ENCODE data around the gene DOCK4. TPM values are rescaled to one million over a fixed set of nuclear protein-coding genes. Genes with fewer than 3 reads are reported as not detected.
"Not testable (repeated sequence)": the region's sequence is repeated elsewhere in the genome, so short reads cannot be mapped to it uniquely, and the experiment has no call there.

The DOCK4 gene
- 0.09 and 0.23 TPM in 2 replicates for total RNA-seq

- intact Hi-C loops (cut with micrococcal nuclease), result loop anchor here (1.0 to 5.0 kb wide), 6 partner anchors 186 to 912 kb away; partner anchors contain the start of genes IFRD1, IMMP2L, SMIM30 and TMEM168
Observed at GRCh38 chr7:112206238-112206990, at the start of gene DOCK4, which contains the start of gene ZNF277. Gene DOCK4, minus strand, starts transcription at chr7:112206399. Its CDS starts 261 bp downstream, at chr7:112206138. Gene ZNF277, plus strand, starts transcription at chr7:112206695. Its CDS starts 22 bp downstream, at chr7:112206717.

GRCh38 chr7:112255388-112255720 is 49.2 kb upstream of the DOCK4 start:
- intact Hi-C loops (cut with micrococcal nuclease), result no loop called here

GRCh38 chr7:112254709-112255387 is 48.6 kb upstream of the DOCK4 start:
- intact Hi-C loops (cut with micrococcal nuclease), result no loop called here

GRCh38 chr7:112254156-112254555 is 48.0 kb upstream of the DOCK4 start:
- intact Hi-C loops (cut with micrococcal nuclease), result no loop called here

GRCh38 chr7:112252691-112253090 is 46.5 kb upstream of the DOCK4 start:
- intact Hi-C loops (cut with micrococcal nuclease), result no loop called here

- intact Hi-C loops (cut with micrococcal nuclease), result no loop called here
Observed at GRCh38 chr7:112252141-112252540, 45.9 kb upstream of the DOCK4 start.

GRCh38 chr7:112249967-112250366 is 43.8 kb upstream of the DOCK4 start:
- intact Hi-C loops (cut with micrococcal nuclease), result not testable (repeated sequence)

GRCh38 chr7:112248598-112248997 is 42.4 kb upstream of the DOCK4 start:
- intact Hi-C loops (cut with micrococcal nuclease), result no loop called here

GRCh38 chr7:112238852-112239610 is 32.8 kb upstream of the DOCK4 start:
- intact Hi-C loops (cut with micrococcal nuclease), result no loop called here

GRCh38 chr7:112238330-112238729 is 32.1 kb upstream of the DOCK4 start:
- intact Hi-C loops (cut with micrococcal nuclease), result no loop called here

GRCh38 chr7:112236597-112236996 is 30.4 kb upstream of the DOCK4 start:
- intact Hi-C loops (cut with micrococcal nuclease), result no loop called here

GRCh38 chr7:112234147-112234546 is 27.9 kb upstream of the DOCK4 start:
- intact Hi-C loops (cut with micrococcal nuclease), result no loop called here

GRCh38 chr7:112233048-112233697 is 27.0 kb upstream of the DOCK4 start:
- intact Hi-C loops (cut with micrococcal nuclease), result no loop called here

- intact Hi-C loops (cut with micrococcal nuclease), result no loop called here
Observed at GRCh38 chr7:112232212-112232978, 26.2 kb upstream of the DOCK4 start.

- intact Hi-C loops (cut with micrococcal nuclease), result no loop called here
Observed at GRCh38 chr7:112228632-112229031, 22.4 kb upstream of the DOCK4 start.

GRCh38 chr7:112226701-112227276 is 20.6 kb upstream of the DOCK4 start:
- intact Hi-C loops (cut with micrococcal nuclease), result no loop called here

- intact Hi-C loops (cut with micrococcal nuclease), result no loop called here
Observed at GRCh38 chr7:112225006-112225405, 18.8 kb upstream of the DOCK4 start.

- intact Hi-C loops (cut with micrococcal nuclease), result no loop called here
Observed at GRCh38 chr7:112224186-112224585, 18.0 kb upstream of the DOCK4 start.

- intact Hi-C loops (cut with micrococcal nuclease), result no loop called here
Observed at GRCh38 chr7:112223310-112223709, 17.1 kb upstream of the DOCK4 start.

GRCh38 chr7:112220877-112221434 is 14.8 kb upstream of the DOCK4 start:
- intact Hi-C loops (cut with micrococcal nuclease), result no loop called here
